A673 (cell line): Measurements from ENCODE around the gene ACTN4. TPM values are rescaled to one million over a fixed set of nuclear protein-coding genes. Genes with fewer than 3 reads are reported as not detected.
A peak's percentile ranks its signal among the peaks of the same experiment; 100 is the strongest.

ENCODE experiments used
- BruUV-seq: library from RNA; stranded (reverse); fragments of 400-500 nt; replicated peaks from 2 replicates; lab custom pipeline; 2021; lab: Mats Ljungman, UMichigan
- CTCF ChIA-PET: fragments of 300-600 bp; sonication (Branson Sonifier 250); formaldehyde crosslinking; loops from one replicate; lab custom pipeline; 2022; ENCODE audit warnings: antibody characterized with exemption; lab: Charles Lee
- POLR2A ChIA-PET: fragments of 300-600 bp; sonication (Branson Sonifier 250); formaldehyde crosslinking; loops from one replicate; lab custom pipeline; 2022; ENCODE audit warnings: antibody characterized with exemption; ENCODE audit not compliant: low non-redundant PET; lab: Charles Lee
- DNase-seq: peaks from one replicate; pipeline ENCODE4 v3.0.0-alpha.2; 2015; ENCODE audit warnings: low spot score
- H3K27ac ChIP-seq: fragments of 200-600 bp; sonication (generic); 2 replicates; pipeline ENCODE4 v1.5.1; 2016; ENCODE audit warnings: mixed run types, low read depth, mild to moderate bottlenecking, mixed read lengths, antibody characterized with exemption, low read length; ENCODE audit not compliant: poor library complexity, severe bottlenecking
- H3K27me3 ChIP-seq: fragments of 200-600 bp; sonication (generic); replicated peaks from 2 replicates; pipeline ENCODE4 v1.6.1; 2017; ENCODE audit warnings: mixed run types, low read depth, mild to moderate bottlenecking, mixed read lengths, antibody characterized with exemption, low read length; ENCODE audit not compliant: insufficient read depth, poor library complexity
- H3K36me3 ChIP-seq: fragments of 200-600 bp; sonication (generic); 2 replicates; pipeline ENCODE4 v1.6.1; 2016; ENCODE audit warnings: mixed run types, mild to moderate bottlenecking, mixed read lengths, antibody characterized with exemption, low read length; ENCODE audit not compliant: insufficient read depth, poor library complexity, severe bottlenecking
- H3K4me1 ChIP-seq: fragments of 200-600 bp; sonication (generic); 2 replicates; pipeline ENCODE4 v1.6.1; 2017; ENCODE audit warnings: mixed run types, mild to moderate bottlenecking, mixed read lengths, antibody characterized with exemption, low read length; ENCODE audit not compliant: insufficient read depth, poor library complexity, severe bottlenecking
- H3K4me3 ChIP-seq: fragments of 200-600 bp; sonication (generic); 2 replicates; pipeline ENCODE4 v1.5.1; 2016; ENCODE audit warnings: low read depth, mixed run types, mild to moderate bottlenecking, mixed read lengths, low read length; ENCODE audit not compliant: poor library complexity, severe bottlenecking
- H3K9me3 ChIP-seq: fragments of 200-600 bp; sonication (generic); 2 replicates; pipeline ENCODE4 v1.6.1; 2016; ENCODE audit warnings: mixed run types, low read depth, mild to moderate bottlenecking, mixed read lengths, antibody characterized with exemption, low read length; ENCODE audit not compliant: poor library complexity, severe bottlenecking
- CTCF ChIP-seq: fragments of 300-800, 200-600 bp; sonication (generic); conservative IDR thresholded peaks from 2 replicates; pipeline ENCODE4 v1.5.1; 2017; ENCODE audit warnings: low read depth, mild to moderate bottlenecking, antibody characterized with exemption, low read length, moderate library complexity, mixed read lengths
- EZH2 ChIP-seq: fragments of 200-600 bp; sonication (generic); IDR thresholded peaks from 2 replicates; pipeline ENCODE4 v1.6.1; 2017; ENCODE audit warnings: borderline replicate concordance, low read depth, mild to moderate bottlenecking, mixed read lengths, antibody characterized with exemption, low read length; ENCODE audit not compliant: poor library complexity, severe bottlenecking
- intact Hi-C: fragments of 100-400 bp; cut with micrococcal nuclease; formaldehyde crosslinking; loops from one replicate; pipeline ENCODE4 v1.10.0; 2022; ENCODE audit not compliant: unreplicated experiment
- total RNA-seq: library from RNA; stranded (reverse); gene quantifications from 2 replicates; pipeline ENCODE4 v1.2.3, GENCODE V29; 2021

ACTN4 gene
- total RNA-seq, 1 experiment from 2014 or later: 397 TPM

- ChIA-PET CTCF (no interaction called here), POLR2A (no interaction called here)
- intact Hi-C loops: no loop called here
- no peaks in the 10 kb centered on the region for H3K9me3 ChIP-seq
- H3K27me3 ChIP-seq: no peaks in the 10 kb centered on the region
- H3K27ac ChIP-seq: no peak overlapping the region
- H3K4me1 ChIP-seq: peaks cover 16% of the 10 kb centered on the region
- no peak for DNase-seq
- H3K4me3 ChIP-seq: no peak overlapping the region
- TF ChIP-seq CTCF (no peak), EZH2 (no peak)
- H3K36me3 ChIP-seq: peaks cover 6% of the 10 kb centered on the region
- no TSS peak for BruUV-seq
These were observed 49.7 kb downstream of the ACTN4 start for GRCh38 chr19:38697197-38697596.

GRCh38 chr19:38697641-38698071 is 50.2 kb downstream of the ACTN4 start:
- TF ChIP-seq CTCF (no peak), EZH2 (no peak)
- intact Hi-C loops: no loop called here
- BruUV-seq: no TSS peak
- ChIA-PET CTCF (no interaction called here), POLR2A (no interaction called here)
- no peak for DNase-seq
- Histone ChIP-seq H3K27me3 (no peaks in the 10 kb centered on the region), H3K27ac (no peak overlapping the region), H3K36me3 (peaks cover 9% of the 10 kb centered on the region), H3K9me3 (no peaks in the 10 kb centered on the region), H3K4me1 (peaks cover 14% of the 10 kb centered on the region), H3K4me3 (no peak overlapping the region)

- Histone ChIP-seq H3K27ac (peak overlapping the region; percentile 41), H3K4me1 (peaks cover 6% of the 10 kb centered on the region), H3K9me3 (no peaks in the 10 kb centered on the region), H3K27me3 (no peaks in the 10 kb centered on the region), H3K4me3 (no peak overlapping the region), H3K36me3 (peaks cover 13% of the 10 kb centered on the region)
- BruUV-seq: no TSS peak
- intact Hi-C loops: no loop called here
- POLR2A ChIA-PET: no interaction called here
- no peak for TF ChIP-seq EZH2
- no peak for TF ChIP-seq CTCF
- CTCF ChIA-PET: no interaction called here
- no peak for DNase-seq
These were observed 51.0 kb downstream of the ACTN4 start for GRCh38 chr19:38698225-38699026.
